HL-60 (cell line): ENCODE measurements around the gene FEM1A.

Source experiments
- GABPA ChIP-seq: IDR thresholded peaks from 2 replicates; pipeline ENCODE4 v1.6.1; 2012; ENCODE audit warnings: low read depth
- POLR2AphosphoS5 ChIP-seq: IDR thresholded peaks from 2 replicates; pipeline ENCODE4 v1.6.1; 2012; ENCODE audit warnings: low read depth
- SPI1 ChIP-seq: IDR thresholded peaks from 2 replicates; pipeline ENCODE4 v1.6.1; 2012; ENCODE audit warnings: low read depth, mild to moderate bottlenecking, borderline replicate concordance
- TF ChIP-seq, protein P1 (sequence below): IDR thresholded peaks from one replicate; pipeline ENCODE4 v1.5.1; 2011; ENCODE audit warnings: low read length, control low read depth, inconsistent platforms; ENCODE audit not compliant: insufficient read depth
- TF ChIP-seq, protein P2 (sequence below): IDR thresholded peaks from 2 replicates; pipeline ENCODE4 v1.6.1; 2012; ENCODE audit warnings: low read depth; ENCODE audit not compliant: insufficient replicate concordance

DNA sequence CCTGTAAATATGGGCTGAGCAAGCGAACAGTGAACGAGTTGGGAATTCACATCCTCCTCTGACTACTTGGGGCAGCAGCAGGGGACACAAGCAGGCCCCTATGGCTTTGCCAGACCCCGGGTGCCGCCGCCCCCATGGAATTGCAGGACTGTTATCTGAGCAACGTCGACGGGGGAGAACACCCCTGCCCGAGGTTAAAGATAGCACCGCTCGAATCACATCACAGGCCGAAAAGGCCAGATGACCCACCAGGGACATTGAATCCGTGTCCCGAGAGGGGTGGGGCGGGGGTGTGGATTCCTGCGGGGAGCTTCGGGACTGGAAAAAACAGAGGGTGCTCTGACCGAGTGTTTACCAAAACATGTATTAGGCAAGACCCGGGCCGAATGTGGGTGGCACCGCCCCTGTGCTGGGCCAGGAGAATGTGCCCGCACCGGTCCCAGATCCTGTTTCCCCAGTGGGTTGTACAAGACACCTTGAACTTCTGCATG is 9.1 kb downstream of the FEM1A start:
- TF ChIP-seq, protein P1, sequence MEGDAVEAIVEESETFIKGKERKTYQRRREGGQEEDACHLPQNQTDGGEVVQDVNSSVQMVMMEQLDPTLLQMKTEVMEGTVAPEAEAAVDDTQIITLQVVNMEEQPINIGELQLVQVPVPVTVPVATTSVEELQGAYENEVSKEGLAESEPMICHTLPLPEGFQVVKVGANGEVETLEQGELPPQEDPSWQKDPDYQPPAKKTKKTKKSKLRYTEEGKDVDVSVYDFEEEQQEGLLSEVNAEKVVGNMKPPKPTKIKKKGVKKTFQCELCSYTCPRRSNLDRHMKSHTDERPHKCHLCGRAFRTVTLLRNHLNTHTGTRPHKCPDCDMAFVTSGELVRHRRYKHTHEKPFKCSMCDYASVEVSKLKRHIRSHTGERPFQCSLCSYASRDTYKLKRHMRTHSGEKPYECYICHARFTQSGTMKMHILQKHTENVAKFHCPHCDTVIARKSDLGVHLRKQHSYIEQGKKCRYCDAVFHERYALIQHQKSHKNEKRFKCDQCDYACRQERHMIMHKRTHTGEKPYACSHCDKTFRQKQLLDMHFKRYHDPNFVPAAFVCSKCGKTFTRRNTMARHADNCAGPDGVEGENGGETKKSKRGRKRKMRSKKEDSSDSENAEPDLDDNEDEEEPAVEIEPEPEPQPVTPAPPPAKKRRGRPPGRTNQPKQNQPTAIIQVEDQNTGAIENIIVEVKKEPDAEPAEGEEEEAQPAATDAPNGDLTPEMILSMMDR, result no peak
- TF ChIP-seq POLR2AphosphoS5 (no peak), GABPA (no peak), SPI1 (no peak)
- TF ChIP-seq, protein P2, sequence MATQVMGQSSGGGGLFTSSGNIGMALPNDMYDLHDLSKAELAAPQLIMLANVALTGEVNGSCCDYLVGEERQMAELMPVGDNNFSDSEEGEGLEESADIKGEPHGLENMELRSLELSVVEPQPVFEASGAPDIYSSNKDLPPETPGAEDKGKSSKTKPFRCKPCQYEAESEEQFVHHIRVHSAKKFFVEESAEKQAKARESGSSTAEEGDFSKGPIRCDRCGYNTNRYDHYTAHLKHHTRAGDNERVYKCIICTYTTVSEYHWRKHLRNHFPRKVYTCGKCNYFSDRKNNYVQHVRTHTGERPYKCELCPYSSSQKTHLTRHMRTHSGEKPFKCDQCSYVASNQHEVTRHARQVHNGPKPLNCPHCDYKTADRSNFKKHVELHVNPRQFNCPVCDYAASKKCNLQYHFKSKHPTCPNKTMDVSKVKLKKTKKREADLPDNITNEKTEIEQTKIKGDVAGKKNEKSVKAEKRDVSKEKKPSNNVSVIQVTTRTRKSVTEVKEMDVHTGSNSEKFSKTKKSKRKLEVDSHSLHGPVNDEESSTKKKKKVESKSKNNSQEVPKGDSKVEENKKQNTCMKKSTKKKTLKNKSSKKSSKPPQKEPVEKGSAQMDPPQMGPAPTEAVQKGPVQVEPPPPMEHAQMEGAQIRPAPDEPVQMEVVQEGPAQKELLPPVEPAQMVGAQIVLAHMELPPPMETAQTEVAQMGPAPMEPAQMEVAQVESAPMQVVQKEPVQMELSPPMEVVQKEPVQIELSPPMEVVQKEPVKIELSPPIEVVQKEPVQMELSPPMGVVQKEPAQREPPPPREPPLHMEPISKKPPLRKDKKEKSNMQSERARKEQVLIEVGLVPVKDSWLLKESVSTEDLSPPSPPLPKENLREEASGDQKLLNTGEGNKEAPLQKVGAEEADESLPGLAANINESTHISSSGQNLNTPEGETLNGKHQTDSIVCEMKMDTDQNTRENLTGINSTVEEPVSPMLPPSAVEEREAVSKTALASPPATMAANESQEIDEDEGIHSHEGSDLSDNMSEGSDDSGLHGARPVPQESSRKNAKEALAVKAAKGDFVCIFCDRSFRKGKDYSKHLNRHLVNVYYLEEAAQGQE, result no peak
